ENCODE data around the gene ALK.

ALK gene

GRCh38 chr2:29196792-29197788 is 724.3 kb downstream of the ALK start:
- DNase-seq (ENCODE audit: low read depth) = peak; percentile 74

GRCh38 chr2:29195796-29196195 is 725.6 kb downstream of the ALK start:
- no peak for DNase-seq (ENCODE audit: low read depth)

GRCh38 chr2:29193681-29194080 is 727.7 kb downstream of the ALK start:
- DNase-seq (ENCODE audit: low read depth) = no peak

DNA sequence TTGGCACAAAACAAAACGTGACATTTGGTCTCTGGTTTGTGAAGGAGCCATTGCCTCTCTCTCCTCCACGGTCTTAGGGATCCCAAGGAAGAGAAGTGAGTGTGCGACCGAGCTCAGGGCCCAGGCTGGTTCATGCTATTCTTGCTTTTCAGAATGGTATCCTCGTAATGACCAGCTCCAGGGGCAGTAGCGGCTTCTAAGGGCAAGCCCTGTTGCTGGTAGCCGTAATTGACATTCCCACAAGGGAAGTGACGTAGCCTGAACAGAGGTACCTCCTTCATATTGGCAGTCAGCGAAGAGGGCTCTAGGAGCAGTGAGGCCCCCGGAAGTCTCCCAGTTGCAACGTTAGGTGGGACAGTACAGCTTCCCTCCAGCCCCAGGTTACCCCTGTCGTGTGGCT is 728.3 kb downstream of the ALK start:
- no peak for DNase-seq (ENCODE audit: low read depth)

- DNase-seq (ENCODE audit: low read depth) = peak; percentile 55
These were observed 728.9 kb downstream of the ALK start for GRCh38 chr2:29192526-29192925.

DNA sequence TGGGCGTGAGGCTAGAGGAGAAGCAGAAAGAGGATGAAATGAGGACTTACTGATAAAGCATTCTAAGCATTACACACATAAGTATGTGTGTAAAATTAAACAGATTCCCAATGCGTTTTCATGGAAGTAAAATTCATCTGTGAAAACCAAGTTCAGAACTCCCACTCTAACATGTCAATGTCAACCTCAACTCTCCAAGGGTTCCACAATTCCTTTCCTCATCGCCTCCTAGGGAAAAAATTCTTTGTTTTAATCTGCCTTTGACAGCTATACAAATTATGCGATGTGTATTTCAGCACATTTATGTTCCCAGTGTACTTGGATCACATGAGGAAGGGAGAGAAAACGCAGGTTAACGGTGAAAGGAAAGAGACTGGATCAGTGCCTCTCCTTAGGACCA is 729.6 kb downstream of the ALK start:
- no peak for DNase-seq (ENCODE audit: low read depth)

DNA sequence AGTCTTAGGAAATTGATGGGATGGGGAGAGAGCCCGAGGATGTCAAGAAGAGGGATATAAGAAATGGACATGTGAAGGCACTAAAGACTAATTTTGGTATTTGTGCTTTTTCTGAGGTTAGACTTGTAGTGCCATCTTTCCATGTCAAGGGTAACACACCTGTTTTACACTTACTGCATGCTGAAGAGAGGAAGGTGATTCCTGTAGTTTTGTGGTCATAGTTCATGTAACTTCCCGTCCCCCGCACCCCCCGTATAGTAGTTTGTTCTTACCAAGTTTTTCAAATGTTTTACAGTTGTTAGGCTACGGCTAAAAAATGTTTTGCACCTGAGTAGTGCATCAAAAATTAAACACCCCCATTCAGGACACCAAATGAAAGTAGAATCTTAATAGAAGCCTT is 732.3 kb downstream of the ALK start:
- no peak for DNase-seq (ENCODE audit: low read depth)

DNA sequence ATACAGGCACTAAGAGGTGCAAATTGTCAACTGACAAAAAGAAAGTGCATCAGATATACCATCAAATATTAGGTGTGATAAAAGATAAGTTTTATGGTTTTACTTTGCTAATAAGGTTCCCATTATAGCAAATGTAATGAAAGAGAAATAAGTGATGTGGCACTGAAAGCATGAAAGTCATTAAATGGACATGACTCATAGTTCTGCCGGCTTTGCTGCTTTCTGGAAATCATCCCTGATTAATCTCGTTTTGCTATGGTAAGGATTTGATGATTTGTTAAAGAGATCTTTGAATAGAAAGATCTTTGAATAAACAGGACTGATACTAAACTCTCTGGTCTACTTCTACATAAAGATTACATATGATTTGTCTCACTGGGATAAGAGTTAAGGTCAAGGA is 733.5 kb downstream of the ALK start:
- DNase-seq (ENCODE audit: low read depth) = peak; percentile 39

DNA sequence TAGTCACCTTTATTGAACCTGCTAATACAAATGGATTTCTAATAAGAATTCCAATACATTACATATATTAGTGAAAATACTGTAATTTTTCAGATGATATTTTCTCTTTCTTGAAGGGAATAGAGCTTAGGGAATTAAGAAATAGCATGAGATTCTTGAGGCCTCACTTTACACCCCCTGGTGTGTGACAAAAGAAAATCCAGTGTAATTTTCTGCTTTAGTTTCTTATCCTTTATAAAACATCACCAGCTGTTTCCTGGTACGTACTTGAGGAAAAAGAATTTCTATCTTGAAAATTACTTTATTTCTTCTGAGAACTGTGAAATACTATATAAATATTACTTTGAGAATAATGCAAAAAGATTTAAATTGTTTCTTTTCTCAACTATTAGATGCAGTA is 734.6 kb downstream of the ALK start:
- DNase-seq (ENCODE audit: low read depth) = no peak

- no peak for DNase-seq (ENCODE audit: low read depth)
These were observed 736.9 kb downstream of the ALK start for GRCh38 chr2:29184531-29184930.

- no peak for DNase-seq (ENCODE audit: low read depth)
These were observed 738.5 kb downstream of the ALK start for GRCh38 chr2:29182920-29183319.

DNA sequence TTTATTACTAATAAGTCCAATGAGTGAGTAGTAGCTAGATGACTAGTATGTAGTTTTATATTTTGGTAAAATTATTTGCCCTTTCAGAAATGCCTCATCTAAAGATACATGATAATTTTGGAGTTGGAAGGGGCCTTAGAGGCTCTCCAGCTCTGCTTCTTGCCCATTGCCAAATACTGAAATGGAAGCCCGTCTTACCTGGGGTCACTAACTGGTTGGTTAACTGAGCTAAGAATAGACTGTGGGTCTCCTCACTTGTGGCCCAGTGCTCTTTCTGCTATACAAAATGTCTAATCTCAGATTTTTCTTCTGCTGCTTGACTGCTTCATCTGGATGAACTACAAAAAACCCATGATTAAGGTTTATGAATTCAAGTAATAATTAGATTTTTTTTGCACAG is 739.1 kb downstream of the ALK start:
- no peak for DNase-seq (ENCODE audit: low read depth)

DNA sequence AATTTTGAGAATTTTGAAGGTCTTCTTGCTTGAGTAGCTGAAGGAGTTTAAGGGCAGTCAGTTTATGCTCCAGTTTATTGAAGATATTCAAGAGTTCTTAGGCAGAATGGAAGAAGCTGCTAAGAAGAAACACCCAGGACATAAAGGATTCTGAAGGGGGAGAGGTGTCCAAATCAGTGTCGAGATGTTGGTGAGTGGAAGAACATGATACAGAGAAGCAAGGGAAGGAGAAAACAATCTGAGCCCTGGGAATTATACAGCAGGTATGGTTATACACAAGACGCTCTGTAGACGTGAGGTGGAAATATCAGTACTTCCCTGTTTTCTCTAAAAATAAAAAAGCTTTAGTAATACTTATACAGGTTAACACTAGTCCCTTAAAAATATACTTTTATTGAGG is 746.0 kb downstream of the ALK start:
- DNase-seq (ENCODE audit: low read depth) = no peak

DNA sequence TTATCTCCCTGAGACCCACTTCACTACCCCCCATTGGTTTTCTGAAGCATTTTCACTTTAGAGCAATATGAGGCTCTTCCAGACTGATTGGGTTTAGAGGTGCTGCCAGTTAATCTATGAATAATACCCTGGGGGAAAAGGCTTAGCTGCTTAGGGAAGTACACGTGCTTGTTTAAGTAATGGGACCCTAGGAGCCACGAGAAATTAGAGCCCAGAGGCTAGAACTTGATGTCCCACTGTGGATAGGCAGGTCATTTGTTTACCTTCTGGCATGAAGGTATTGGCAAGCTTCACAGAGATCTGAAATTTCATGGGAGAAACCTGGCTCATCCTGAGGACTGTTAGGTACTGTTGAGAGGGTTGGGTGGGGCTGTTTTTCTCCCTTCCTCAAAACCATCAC is 746.4 kb downstream of the ALK start:
- no peak for DNase-seq (ENCODE audit: low read depth)

GRCh38 chr2:29166242-29167039 is 754.9 kb downstream of the ALK start:
- DNase-seq (ENCODE audit: low read depth) = no peak

DNA sequence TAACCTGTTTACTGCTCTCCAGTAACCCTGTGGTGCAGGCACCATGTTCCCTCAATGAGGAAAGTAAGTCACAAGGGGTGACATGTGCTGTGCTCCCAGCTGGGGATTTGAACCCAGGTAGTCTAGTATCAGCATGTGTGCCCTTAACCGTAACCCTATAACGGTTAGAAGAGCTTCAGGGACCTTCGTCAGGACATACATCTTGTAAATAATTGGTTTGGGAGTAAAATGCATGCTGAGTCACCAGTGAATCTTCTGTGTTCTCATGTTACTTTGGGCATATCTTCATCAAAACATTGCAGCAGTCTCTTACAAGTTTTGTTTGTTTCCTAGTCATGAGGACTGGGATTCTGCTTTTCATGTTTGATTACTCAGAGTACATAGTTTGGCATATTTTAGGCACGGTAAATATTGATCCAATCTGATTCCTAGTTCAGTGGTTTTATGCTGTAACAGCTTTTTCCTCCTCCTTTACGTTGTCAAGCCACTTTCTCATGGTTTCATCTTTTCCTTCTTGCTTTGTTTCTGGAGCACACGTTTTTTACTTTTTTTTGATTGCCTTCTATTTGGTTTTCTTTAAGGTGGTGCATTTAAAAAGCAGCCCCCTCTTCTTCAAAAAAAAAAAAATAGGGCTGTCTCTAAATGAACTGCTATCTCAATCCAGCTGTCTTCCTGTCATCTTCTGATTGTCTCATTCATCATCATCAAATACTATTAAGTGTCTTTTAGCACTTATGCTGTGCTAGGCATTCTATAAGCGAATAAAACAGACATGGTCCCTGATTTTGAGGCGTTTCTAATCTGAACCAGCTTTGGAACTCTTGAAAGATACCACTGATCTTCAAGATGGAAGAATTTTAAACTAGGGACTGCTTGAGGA is 755.8 kb downstream of the ALK start:
- DNase-seq (ENCODE audit: low read depth) = peak; percentile 74

DNA sequence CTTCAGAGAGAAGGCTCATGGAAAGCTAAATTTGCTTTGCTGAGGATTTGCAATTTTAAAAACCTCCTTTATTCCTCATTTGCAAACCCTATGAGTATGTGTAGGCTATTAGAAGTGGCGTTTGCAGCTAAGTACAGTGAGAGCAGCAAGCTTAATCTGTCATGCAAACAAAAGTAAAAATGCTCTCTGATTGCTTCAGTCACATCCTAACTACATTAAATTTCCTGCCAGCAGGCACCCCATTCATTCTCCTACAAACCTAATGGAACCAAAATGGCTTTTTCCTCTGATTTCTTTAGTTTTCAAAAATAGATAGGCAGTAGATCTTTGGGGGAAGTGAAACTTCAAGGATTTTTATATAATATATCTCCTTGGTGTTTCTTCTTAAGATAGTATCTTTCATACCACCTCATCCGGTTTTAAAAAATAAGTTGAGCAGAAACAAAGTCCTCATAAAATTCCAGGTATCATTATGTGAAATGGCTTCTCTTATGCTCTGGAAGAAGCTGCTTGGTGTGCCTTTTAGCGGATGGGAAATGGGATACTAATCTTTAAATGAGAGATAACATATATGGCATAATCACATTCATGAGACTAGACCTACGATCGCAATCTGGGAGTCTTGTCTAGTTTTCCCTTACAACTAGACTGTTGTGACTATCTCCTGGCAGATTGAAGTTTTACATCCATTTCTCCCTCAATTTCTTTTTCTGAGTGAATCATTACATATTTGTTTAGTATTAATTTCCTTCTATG is 757.1 kb downstream of the ALK start:
- DNase-seq (ENCODE audit: low read depth) = no peak

- DNase-seq (ENCODE audit: low read depth) = no peak
These were observed 759.0 kb downstream of the ALK start for GRCh38 chr2:29162204-29162928.

DNA sequence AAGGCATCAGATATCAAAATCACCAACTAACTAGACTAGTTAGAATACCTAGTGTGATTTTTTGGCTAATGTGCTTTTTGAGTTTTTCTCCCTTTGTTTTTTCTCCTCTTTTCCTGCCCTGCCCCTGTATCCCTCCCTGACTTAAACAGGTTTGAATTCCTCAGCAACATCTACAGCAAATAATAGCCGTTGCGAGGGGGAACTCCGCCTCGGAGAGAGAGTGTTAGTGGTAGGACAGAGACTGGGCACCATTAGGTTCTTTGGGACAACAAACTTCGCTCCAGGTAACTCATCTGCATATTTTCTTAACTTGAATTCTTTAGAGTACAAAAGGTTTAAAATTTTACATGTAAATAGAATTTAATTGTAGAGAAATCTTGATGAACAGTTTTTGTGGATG is 761.2 kb downstream of the ALK start:
- no peak for DNase-seq (ENCODE audit: low read depth)

DNA sequence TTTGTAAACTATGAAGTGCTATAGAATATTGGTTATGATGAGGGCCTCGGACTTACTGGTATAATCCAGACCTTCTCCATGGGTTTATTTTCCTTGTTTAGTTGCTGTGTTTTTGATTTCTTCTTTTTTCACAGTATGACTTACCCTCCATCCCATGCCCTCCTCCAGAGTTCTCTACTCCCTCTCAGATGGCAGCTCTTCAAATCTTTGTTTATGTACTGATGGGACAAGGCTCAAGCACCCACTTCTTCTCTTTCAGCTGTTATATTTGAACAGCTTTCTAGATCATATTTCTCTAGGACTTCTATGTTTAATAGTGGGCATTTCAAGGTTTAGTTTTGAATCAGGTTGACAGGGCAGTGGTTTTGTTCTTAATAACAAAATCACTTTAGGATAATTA is 762.3 kb downstream of the ALK start:
- no peak for DNase-seq (ENCODE audit: low read depth)

DNA sequence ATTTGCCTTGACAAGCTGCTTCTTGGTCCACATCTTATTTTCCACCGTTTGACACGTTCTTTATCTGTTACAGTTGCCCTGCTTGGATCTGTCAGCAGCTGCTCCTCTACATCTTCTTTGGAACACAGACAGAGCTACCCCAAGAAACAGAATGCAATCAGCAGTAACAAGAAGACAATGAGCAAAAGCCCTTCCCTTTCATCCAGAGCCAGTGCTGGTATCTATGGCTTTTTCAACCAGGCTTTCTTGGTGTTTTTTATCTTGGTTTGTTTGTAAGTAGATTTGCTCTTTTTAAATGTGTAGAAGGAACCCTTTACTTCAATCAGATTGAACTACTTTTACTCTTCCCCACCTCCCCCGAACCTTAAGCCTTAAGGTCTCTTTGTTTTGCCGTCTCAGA is 764.3 kb downstream of the ALK start:
- no peak for DNase-seq (ENCODE audit: low read depth)
